Fibroblast of lung (primary cell): ENCODE measurements around the gene TRPM3.

ENCODE experiments used
- CTCF ChIP-seq, 2 donors: IDR thresholded peaks in 1 of 2; conservative IDR thresholded peaks in 1 of 2; 1 replicate in 1 of 2; 2 replicates in 1 of 2; pipeline ENCODE4 v1.5.1; 2011 to 2012; ENCODE audit warnings: low read length in 2 of 2, control low read depth in 1 of 2, inconsistent platforms in 1 of 2, low read depth in 1 of 2, mild to moderate bottlenecking in 1 of 2
- EZH2 ChIP-seq: IDR thresholded peaks from 2 replicates; pipeline ENCODE4 v1.5.1; 2012; ENCODE audit warnings: low read length, control low read depth, mild to moderate bottlenecking; ENCODE audit errors: missing control alignments

GRCh38 chr9:70761139-70761670 lies 360.2 kb downstream of the TRPM3 start:
- TF ChIP-seq CTCF (conservative IDR thresholded peaks at IDR 0.05 in 1 of 2, IDR thresholded peaks at IDR 0.05 in 1 of 2; ENCODE audit: low read depth in 1 of 2, low read length in 2 of 2): no peak
- TF ChIP-seq EZH2: no peak
